ENCODE measurements around the gene UIMC1. TPM values are rescaled to one million over a fixed set of nuclear protein-coding genes. Genes with fewer than 3 reads are reported as not detected.

The UIMC1 gene
- polyA plus RNA-seq, 12 donors: 15.1 to 47.4 (median 31.0) TPM; not detected in 1

DNA sequence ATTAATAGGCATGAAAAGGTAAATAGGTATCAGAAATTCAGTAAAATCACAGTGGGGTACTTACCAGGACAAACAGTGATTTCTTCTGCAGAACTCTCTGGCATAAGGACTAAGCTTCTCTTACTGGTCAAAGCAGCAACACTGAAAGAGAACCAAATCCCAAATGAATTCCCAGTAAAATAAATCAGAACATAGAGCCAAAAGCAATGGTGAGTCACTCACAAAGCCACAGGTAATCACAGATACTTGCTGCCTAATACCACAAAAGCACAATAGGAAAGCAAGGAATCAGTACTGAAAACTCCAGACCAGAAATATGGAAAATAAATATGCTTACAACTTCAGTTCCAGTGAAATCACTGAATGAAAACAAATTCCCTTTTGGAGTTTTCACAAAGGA lies 50.7 kb downstream of the UIMC1 start:
- no peak for DNase-seq

DNA sequence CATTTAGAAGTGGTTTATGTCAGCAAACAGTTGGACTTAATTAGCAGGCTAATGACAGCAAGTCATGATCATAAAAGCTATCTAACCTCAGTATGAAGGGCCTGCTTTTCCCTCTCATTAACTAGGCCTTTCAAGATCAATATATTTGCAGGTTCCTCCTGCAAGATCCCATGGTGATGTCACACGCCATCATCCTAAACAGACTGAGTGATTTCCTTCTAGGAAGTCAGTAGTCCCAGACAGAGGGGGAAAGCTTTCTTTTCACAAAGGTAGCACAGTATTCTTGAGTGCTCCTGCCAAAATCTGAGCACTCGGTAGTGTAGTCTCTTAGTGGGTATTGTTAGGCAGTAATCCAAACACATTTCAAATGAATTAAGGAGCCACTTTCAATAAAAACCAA lies 52.5 kb downstream of the UIMC1 start:
- no peak for DNase-seq

DNA sequence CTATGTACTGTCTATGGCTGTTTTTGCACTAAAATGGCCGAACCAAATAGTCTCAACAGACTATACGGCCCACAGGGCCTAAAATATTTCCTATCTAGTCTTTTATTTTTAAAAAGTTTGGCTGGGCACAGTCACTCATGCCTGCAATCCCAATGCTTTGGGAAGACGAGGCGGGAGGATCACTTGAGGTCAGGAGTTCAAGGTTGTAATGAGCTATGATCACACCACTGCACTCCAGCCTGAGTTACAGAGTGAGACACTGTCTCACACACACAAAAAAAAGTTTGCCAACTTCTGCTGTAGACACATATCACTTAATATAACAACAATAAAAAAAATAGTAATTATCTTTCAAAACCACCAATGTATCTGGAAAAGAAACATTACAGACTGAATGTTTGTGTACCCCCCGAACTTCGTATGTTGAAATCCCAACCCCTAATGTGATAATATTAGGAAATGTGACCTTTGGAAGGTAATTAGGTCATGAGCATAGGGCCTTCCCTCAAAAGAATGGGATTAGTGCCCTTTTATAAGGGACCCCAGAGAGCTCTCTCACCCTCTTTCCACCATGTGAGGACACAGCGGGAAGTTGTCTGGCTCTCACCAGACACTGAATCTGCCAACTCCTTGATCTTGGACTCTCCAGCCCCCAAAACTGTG lies 53.9 kb downstream of the UIMC1 start:
- DNase-seq: no peak

DNA sequence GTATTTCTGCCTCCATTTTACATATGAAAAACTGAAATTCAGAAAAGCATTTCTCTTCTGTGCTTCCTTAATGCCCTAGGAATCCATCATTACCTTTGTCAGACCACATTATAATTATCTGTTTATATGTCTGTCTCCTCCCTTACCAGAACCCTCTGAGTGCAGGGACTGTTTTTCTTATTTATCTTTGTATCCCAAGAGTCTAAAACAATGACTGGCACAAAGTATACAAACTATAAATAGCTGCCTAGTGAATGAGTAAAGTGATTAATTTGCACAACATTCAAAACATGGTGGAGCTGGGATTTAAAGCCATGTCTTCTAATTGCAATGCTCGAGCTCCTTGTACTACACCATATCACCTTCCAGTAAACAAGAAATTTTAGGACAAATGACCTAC lies 58.1 kb downstream of the UIMC1 start:
- DNase-seq: no peak

DNA sequence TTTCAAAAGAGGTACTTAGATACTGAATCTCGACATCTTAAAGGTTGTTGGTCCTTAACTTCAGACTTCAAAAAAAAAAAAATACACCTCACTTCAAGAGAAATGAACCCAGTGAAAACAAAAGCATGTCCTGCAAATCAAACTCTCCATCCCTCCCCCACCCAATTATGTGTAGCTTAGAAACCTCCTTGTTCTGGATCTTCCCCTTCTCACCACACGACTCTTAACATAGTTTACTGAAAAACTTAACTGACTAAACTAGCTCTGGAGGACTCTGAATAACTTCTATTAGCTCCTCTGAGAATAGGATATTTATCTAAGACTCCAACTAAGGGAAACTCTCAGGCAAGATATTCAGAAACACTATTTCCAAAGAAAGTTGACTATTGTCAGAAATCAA lies 58.7 kb downstream of the UIMC1 start:
- no peak for DNase-seq

DNA sequence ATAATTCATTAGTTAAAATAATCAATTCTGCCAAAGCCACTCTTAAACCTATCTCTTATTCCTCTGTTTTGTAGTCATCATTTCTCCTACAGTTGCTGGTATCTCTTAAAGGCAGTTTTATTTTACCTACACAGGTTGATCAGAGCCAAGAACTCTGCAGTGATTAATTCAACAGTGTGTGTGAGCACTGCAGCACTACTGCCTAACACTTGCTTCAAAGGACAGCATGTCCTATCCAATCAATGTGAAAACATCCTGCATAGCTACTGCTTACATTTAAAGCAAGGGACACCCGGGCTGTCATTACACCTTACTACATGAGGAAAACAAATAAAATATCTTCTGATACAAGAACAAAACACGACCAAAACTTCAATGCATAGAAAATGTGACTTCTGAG lies 62.3 kb downstream of the UIMC1 start:
- no peak for DNase-seq

DNA sequence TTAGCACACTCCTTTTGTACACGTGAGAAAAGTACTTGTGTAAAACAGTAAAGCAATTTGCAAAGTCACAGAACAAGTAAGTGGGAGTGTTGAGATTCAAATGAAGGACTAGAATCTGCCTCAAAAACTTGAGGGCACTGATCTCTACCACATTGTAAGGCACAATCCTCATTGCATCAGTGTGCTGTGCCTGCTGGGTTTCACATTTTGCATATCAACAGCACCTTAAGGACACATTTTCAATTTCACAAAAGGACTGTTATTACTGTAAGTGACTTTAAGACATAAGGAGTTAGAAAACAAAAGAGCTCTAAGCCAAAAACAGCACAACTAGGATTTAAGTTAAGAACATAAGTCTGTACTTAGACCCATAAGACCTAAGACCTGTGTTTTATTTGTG lies 62.8 kb downstream of the UIMC1 start:
- no peak for DNase-seq

DNA sequence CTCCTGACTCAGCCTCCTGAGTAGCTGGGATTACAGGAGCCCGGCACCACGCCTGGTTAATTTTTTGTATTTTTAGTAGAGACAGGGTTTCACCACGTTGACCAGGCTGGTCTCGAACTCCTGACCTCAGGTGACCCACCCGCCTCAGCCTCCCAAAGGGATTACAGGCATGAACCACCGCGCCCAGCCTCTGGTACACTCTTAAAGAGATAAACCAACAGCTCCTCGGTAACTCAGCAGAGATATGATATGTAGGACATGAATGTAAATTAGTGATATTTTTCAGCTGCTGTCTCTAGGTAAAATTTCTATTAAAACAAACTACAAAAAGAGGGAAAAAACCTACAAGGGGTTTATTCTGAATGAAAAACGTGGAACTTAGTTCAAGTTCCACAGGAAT lies 64.6 kb downstream of the UIMC1 start:
- no peak for DNase-seq

DNA sequence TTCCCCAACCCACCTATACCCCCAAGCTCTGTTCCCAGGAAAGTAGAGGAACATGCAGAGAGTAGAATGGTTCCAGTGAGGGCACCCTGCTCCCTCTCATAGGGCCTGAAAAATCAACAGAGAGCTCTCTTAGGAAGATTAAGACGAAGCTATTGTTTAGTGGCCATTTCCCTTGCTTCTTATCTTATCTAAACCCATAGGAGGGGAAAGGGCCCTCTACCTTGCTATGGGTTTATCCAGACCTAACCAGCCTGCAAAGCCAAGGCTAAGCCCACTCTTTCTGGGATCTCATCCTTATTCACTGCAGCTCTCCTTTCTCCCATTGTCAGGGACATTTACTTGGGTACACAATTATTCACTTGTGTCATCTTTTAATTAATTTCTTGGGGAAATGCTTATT lies 68.1 kb downstream of the UIMC1 start:
- no peak for DNase-seq

DNA sequence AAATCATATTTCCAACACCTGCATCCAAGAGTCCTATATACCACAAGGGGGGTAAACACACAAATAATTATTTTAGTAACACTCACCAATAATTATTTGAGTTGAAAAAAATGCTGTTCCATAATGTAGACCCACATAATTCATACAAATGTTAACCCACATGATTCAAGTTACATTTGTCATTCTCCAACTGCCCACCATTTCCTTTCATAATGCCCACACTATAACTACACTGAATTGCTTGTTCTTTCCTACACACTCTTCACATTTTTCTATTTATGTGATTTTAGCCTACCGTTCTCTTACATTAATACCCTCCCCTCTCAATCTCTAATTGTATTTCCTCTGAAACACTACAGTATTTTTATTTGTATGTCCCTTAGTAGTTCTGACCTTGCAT lies 71.6 kb downstream of the UIMC1 start:
- DNase-seq: no peak

DNA sequence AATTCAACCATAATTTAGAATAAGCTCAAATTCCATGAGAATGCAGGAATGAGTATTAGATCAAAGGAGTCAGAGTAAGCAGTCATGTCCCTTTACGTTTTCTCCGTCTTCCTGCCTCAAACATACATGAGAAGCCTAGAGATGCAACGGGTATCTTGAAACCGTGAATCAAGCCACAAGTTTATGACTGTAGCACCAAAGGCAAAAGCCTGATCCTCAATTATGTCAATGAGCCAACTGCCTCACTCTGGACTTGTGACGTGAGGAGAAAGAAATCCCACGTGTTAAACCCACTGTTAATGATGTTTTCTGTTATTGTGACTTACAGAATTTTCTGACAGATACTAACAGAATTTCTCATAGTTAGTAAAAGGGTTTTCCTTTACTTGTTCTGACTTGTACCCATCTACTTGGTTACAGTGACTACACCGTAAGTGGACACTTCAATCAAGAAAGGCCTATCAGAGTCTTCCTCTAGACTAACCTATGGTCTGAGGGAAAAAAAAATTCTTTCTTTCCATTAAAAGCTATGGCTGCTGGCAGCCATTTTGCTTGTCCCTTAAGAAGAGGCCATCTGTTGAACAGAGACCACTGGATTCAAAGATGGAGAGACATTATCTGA lies 72.2 kb downstream of the UIMC1 start:
- no peak for DNase-seq

DNA sequence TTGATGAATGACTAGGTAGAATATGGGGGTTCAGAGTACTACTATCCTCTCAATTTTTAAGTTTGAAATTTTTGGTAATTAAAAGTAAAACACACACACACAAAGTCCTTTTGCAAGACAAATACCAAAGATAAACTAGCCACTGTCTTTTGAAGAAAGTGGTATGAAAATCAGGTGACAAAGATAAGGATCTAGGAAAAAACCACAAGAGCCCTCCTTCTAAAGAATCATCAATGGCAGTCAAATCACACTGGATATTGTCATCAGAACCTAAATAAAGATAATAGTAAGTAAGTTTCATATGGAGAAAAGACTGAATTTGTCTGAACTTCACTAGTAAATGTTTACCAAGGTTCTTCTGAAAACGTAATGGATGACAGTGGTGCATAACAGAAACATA lies 76.9 kb downstream of the UIMC1 start:
- no peak for DNase-seq

DNA sequence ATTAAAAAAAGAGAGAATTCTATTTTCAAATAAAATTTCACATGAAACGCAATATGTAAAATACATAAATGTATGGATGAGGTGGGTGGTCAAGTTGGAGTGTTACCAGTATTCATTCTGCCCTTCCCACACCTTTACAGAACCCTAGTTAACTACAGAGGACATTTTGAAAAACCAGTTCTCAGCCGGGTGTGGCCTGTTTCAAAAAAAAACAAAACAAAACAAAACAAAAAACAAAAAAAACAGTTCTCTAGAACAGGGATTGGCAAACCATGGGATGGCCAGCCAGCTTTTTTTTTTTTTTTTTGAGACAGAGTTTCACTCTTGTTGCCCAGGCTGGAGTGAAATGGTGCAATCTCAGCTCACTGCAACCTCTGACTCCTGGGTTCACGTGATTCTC lies 79.0 kb downstream of the UIMC1 start:
- no peak for DNase-seq

DNA sequence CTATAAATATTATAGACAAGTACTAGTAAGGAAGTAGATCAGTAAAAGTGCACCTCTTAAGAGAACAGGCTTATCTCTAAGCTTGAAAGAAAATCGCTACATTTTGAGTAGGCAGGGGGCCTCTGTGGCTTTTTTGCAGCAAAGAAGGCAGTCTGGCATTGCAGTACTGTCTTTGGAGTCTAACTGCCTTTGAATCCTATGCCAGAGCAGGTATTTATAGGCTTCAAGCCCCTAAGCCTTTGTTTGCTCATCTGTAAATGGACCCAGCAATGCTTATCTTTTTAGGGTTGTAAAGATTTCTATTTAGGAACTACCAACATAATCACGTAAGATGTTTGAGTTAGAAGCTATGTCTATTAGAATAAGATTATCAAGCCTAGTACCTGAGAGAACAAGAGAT lies 83.8 kb downstream of the UIMC1 start:
- no peak for DNase-seq

DNA sequence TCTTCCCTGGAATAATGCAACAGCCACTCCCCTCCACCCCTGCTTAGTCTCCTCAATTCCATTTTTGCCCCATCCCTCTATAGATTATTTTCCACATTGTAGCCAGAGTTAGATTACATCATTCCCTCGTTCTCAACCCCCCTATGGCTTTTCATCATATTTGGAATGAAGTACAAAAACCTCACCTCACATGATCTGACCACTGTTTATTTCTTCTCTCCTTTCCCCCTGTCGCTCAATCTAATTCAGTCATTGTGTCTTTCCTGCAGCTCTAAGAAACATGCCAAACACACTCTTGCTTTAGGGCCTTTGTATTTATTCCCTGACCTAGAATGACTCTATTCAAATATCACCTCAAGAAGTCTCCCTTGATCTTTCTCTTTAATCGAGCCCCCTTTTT lies 84.9 kb downstream of the UIMC1 start:
- DNase-seq: no peak

DNA sequence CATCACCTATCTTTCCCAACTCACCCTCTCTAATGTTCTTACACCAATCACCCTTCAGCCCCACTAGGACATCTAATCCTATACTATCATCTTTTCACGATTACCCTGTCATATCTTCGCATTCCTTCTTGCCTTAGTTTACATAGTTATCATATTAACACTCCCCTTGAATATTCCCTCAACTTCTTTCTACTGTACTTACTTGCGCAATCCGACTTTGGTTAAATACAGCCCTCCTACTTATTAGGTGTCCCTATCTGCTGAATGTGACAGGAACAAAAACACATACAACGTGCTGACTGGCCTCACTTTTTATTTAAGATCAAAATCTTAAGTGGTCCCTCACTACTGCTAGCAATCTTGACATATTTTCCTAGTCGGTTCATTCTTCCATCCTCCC lies 88.0 kb downstream of the UIMC1 start:
- no peak for DNase-seq

DNA sequence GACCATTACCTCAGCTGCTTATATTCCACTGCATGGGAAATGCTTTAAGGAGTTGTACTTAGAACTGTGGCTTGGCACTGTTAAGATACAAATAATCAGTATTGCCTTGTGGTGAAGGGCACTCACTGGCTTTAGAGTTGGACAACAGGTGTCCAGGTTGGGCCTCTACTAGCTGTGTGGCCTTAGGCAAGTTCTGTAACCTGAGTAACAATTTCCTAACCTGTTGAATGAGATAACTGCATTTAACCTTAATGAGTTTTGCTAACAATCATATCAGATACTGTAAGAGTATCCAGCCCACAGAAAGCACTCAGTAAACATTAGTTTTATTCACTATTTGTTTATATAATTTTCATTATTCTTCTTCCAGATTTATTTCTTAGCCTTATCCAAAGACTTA lies 90.2 kb downstream of the UIMC1 start:
- DNase-seq: no peak

DNA sequence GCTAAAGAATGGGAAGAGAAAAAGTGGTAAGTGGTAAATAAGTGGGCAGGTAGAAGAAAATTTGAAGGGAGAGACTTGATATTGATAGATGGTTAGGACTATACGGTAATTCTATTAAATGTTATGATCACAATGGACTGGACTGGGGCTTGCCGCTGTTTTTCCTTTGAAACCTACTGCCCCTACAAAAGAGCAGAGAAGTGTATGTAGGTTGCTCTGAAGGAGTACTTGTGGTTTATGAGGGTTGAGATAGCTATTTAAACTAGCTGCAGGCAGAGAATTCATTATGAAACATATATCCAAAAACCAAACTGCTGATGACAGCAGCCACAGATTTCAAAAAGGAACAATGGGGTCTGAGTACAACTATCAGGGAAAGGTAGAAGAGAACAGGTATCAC lies 90.7 kb downstream of the UIMC1 start:
- DNase-seq: no peak

DNA sequence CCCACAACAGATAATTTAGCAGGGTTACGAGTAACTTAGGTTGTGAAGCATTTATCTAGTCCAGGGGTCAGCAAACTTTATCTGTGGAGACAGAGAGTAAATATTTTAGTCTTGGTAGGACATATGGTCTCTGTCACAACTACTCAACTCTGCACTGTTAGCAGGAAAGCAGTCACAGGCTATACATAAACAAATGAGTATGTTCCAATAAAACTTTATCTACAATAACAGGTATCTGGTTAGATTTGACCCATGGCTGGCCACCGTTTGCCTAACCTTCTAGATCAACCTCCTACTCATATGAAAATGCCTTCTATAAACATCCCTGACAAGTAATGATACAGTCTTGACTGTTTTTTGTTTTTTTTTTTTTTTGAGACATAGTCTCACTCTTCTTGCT lies 94.5 kb downstream of the UIMC1 start:
- no peak for DNase-seq

DNA sequence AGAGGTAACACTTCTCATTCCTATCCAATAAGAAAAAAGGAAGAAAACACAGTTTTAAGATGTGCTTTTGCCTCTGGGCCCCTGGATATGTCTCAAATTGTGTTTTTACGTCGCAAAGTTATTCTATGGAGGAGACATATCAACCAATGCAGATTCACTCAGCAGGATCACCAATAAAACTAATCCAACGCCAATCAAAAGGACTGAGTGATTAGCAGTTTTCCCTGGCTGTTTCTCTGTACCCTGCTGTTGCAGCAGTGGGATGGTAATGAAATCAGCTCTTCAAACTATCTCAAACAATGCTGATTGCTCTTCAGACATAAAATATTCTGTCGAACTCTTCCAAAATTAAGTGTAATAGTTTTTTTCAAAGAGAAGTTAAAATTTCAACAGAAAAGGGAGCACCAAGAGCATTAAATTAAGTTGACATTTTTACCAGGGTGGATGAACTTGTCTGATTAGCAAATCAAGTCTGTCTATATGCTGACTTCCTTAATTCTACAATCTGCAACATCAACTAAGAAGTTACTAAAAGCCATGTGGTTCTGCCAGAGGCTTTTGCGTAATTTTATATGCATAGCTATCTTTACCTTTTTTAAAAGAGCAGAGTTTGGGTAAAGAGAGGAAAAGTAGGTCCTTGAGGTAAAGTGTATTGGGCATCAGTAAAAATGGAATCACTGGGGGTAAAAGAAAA lies 97.8 kb downstream of the UIMC1 start:
- no peak for DNase-seq

DNA sequence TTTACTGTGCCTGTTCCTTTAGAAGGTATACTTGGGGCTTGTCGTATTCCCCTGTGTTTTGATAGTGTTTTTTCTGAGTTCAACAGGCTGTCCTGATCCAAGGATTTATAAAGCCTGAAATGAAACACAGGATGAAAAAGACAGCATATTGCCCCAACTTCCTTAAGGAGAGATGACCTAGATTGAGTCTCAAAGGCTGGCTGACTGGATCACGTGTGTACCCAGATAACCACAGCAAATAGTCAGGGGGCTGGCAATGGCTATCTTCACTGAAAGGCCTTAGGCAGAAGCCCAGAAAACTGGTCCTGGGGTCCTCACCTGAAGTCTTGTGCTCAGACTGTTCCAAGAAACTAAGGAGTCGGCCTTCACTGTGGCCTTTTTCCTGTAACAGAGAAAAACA lies 99.8 kb downstream of the UIMC1 start:
- no peak for DNase-seq

DNA sequence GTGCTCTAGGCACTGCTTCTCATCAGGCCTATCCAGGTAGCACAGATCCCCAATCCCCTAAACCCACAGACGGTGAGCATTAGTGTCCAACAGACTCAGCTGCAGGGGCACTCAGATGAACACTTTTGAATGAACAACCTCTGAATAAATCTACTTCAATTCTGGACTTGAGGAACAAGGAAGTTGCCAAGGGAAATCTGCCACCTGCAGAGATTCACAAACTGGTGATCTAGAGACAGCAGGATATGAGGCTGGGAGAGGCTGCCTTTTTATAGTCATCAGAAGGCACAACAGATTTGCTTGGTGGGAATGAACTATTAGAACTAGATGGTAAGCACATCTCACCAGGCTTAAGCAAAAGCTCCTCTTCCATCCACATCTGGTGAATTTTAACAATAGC lies 100.5 kb downstream of the UIMC1 start:
- no peak for DNase-seq

DNA sequence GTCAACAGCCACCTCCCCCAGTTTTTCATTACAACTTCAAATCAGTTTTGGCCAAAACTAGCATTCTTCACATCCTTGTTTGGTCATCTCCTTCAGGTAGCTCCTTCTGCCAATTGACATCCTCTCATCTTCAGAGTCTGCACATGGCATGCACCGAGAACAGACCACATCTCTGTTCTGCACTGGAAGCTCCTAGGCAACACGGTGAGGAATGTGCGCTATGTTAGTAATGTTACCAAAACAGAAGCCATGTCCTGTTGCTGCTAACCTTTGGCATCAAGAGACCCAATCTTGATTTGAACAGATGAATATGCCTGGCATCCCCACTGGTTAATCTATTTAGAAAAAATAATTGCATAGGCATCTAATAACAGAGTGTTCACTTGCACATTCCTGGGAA lies 102.3 kb downstream of the UIMC1 start:
- no peak for DNase-seq
